HepG2 (cell line): ENCODE data around the gene PARD3. TPM values are rescaled to one million over a fixed set of nuclear protein-coding genes. Genes with fewer than 3 reads are reported as not detected.
A peak's percentile ranks its signal among the peaks of the same experiment; 100 is the strongest.

Experiments used
- ATAC-seq: fragments of 200-7000 bp; cut with Tn5 transposase; 3 replicates; pipeline ENCODE4 v1.9.1; 2020; ENCODE audit warnings: mild to moderate bottlenecking, moderate library complexity
- BruUV-seq: library from RNA; stranded (reverse); fragments of 400-500 nt; replicated peaks from 2 replicates; lab custom pipeline; 2021; lab: Mats Ljungman, UMichigan
- CTCF ChIA-PET: fragments of 300-600 bp; formaldehyde crosslinking; extraction: SDS; loops from one replicate; lab custom pipeline; 2021; ENCODE audit warnings: low total read pairs, inconsistent platforms, low intra/inter-chr PET ratio; lab: Yijun Ruan, JAX
- POLR2A ChIA-PET: fragments of 350-600 bp; sonication (Branson Sonifier 250); formaldehyde crosslinking; loops from one replicate; lab custom pipeline; 2020; ENCODE audit warnings: antibody characterized with exemption, inconsistent platforms; lab: Yijun Ruan, JAX
- DNase-seq: peaks from one replicate; pipeline ENCODE4 v3.0.0-alpha.2; 2015; ENCODE audit warnings: low spot score
- FAIRE-seq: peaks from 3 replicates; lab custom pipeline; 2011; peaks lifted over from hg19 to GRCh38; lab: Jason Lieb, UNC
- H2AFZ ChIP-seq: one replicate; pipeline ENCODE4 v1.6.1; 2011; ENCODE audit warnings: low read length, inconsistent platforms
- H3K27ac ChIP-seq: fragments of 300-600 bp; 3 replicates; pipeline ENCODE4 v1.8.0; 2011; ENCODE audit warnings: mixed run types, mild to moderate bottlenecking, mixed read lengths, low read length, inconsistent platforms; ENCODE audit not compliant: insufficient read depth; ENCODE audit errors: extremely low read length
- H3K27me3 ChIP-seq, 2 experiments: fragments of 200-600 bp in 1 of 2; 2 replicates in 1 of 2; 3 replicates in 1 of 2; pipeline versions ENCODE4 v1.6.0 to v1.8.0; 2011; ENCODE audit warnings: low read length in 2 of 2, mild to moderate bottlenecking in 2 of 2, moderate library complexity in 2 of 2, inconsistent platforms in 1 of 2; ENCODE audit not compliant: insufficient read depth in 2 of 2, control insufficient read depth in 1 of 2
- H3K36me3 ChIP-seq, 2 experiments: fragments of 200-600 bp in 1 of 2; replicated peaks in 1 of 2; 2 replicates in 1 of 2; 3 replicates in 1 of 2; pipeline versions ENCODE4 v1.5.1 to v1.8.0; 2011; ENCODE audit warnings: low read length in 2 of 2, inconsistent platforms in 1 of 2; ENCODE audit not compliant: insufficient read depth in 2 of 2, control insufficient read depth in 1 of 2
- H3K4me1 ChIP-seq: 2 replicates; pipeline ENCODE4 v1.5.1; 2012; ENCODE audit warnings: low read length, inconsistent platforms; ENCODE audit not compliant: insufficient read depth
- H3K4me2 ChIP-seq: 2 replicates; pipeline ENCODE4 v1.6.0; 2011; ENCODE audit warnings: low read depth, low read length, inconsistent platforms
- H3K4me3 ChIP-seq, 3 experiments: fragments of 200-600 bp in 1 of 3; sonication (generic), shearing (Covaris generic) in 1 of 3; replicated peaks in 1 of 3; 2 replicates each; pipeline ENCODE4 v1.5.1; 2011 to 2016; ENCODE audit warnings: low read length in 3 of 3, inconsistent platforms in 2 of 3, low read depth in 2 of 3, mild to moderate bottlenecking in 2 of 3, control low read depth in 1 of 3, mixed read lengths in 1 of 3; ENCODE audit not compliant: insufficient read depth in 1 of 3
- H3K79me2 ChIP-seq: one replicate; pipeline ENCODE4 v1.6.1; 2011; ENCODE audit warnings: low read length, inconsistent platforms; ENCODE audit not compliant: insufficient read depth
- H3K9ac ChIP-seq: 2 replicates; pipeline ENCODE4 v1.6.0; 2011; ENCODE audit warnings: mild to moderate bottlenecking, low read depth, low read length, inconsistent platforms; ENCODE audit not compliant: insufficient read depth
- H3K9me3 ChIP-seq: 2 replicates; pipeline ENCODE4 v1.5.1; 2012; ENCODE audit warnings: mild to moderate bottlenecking, low read length
- H4K20me1 ChIP-seq: 2 replicates; pipeline ENCODE4 v1.6.0; 2011; ENCODE audit warnings: inconsistent platforms, mild to moderate bottlenecking, low read length, moderate library complexity; ENCODE audit not compliant: insufficient read depth
- MAFF ChIP-seq: IDR thresholded peaks from 2 replicates; pipeline ENCODE4 v1.6.1; 2011; ENCODE audit warnings: low read depth, low read length, improper control_type of control experiment
- MAFK ChIP-seq, 2 experiments: IDR thresholded peaks in 1 of 2; conservative IDR thresholded peaks in 1 of 2; 2 replicates each; pipeline ENCODE4 v1.6.1; 2011; ENCODE audit warnings: improper control_type of control experiment in 2 of 2, low read length in 2 of 2
- PAXIP1 ChIP-seq: sonication (generic); formaldehyde crosslinking; conservative IDR thresholded peaks from 2 replicates; pipeline ENCODE4 v1.4.0; 2020; ENCODE audit warnings: mild to moderate bottlenecking, missing genetic modification reagents, moderate library complexity
- SAFB2 ChIP-seq: sonication (generic); formaldehyde crosslinking; IDR thresholded peaks from 2 replicates; pipeline ENCODE4 v1.5.1; 2020; ENCODE audit warnings: missing genetic modification reagents, low read depth, mild to moderate bottlenecking, borderline replicate concordance
- SATB2 ChIP-seq: sonication (generic); formaldehyde crosslinking; IDR thresholded peaks from 2 replicates; pipeline ENCODE4 v1.5.0; 2020; ENCODE audit warnings: missing genetic modification reagents
- WGBS: methylation state at CpG from one replicate; pipeline ENCODE4 v1.1.6; 2017; ENCODE audit warnings: low lambda C conversion rate; 5-methylcytosine and 5-hydroxymethylcytosine counted together
- in situ Hi-C: cut with HindIII; loops from 2 replicates; pipeline ENCODE4 v1.10.0; 2017; ENCODE audit warnings: low pct_unique_long_range_greater_than_20kb; ENCODE audit not compliant: extremely low pct_ligation_motif_present
- intact Hi-C: fragments of 100-400 bp; cut with micrococcal nuclease; formaldehyde crosslinking; loops from one replicate; pipeline ENCODE4 v1.10.0; 2022; ENCODE audit not compliant: unreplicated experiment
- polyA plus RNA-seq, 8 experiments: library from polyadenylated mRNA; depleted of rRNA in 3 of 8; stranded (reverse) in 7 of 8; unstranded in 1 of 8; fragments of >200 nt; fragmentation: Illumina TruSeq in 4 of 8; extraction: Trizol in 4 of 8; gene quantifications; 2 replicates each; pipeline versions ENCODE4 v1.2.1 to v1.2.3, GENCODE V29; 2011 to 2016; ENCODE audit warnings: low read depth in 4 of 8, missing spikeins in 1 of 8, mixed read lengths in 1 of 8; ENCODE audit not compliant: insufficient read depth in 1 of 8
- total RNA-seq, 5 experiments: library from RNA; depleted of rRNA; stranded (reverse); fragments of >200 nt; fragmentation: Illumina TruSeq; extraction: Trizol; gene quantifications; 2 replicates each; pipeline ENCODE4 v1.2.3, GENCODE V29; 2016; ENCODE audit warnings: low read depth in 1 of 5

Gene PARD3
- total and polyA plus RNA-seq, 2 of the 13 experiments (the other 11 are each of a cell fraction or from before 2014, with no cell fraction given): 40.9 to 60.0 TPM

- TF ChIP-seq PAXIP1 (CRISPR knock-in tag): 0 out of 2 replicates have a peak, but pooled peaks have one; percentile 25
Measured at GRCh38 chr10:34624323-34625153, 190.6 kb downstream of the PARD3 start (continued).

GRCh38 chr10:34622945-34623344 is 192.2 kb downstream of the PARD3 start:
- ChIA-PET POLR2A (no interaction called here), CTCF (no interaction called here)
- FAIRE-seq: no peak

More at GRCh38 chr10:34622945-34623344, 192.2 kb downstream of the PARD3 start:
- Histone ChIP-seq H3K79me2 (peaks cover 5% of the 10 kb centered on the region), H3K4me2 (no peak overlapping the region), H3K9me3 (no peaks in the 10 kb centered on the region), H3K9ac (no peak overlapping the region), H3K36me3 (no peaks in the 10 kb centered on the region), H3K4me1 (peaks cover 25% of the 10 kb centered on the region), H2AFZ (no peak overlapping the region), H4K20me1 (peaks cover 5% of the 10 kb centered on the region; the same call in 1 of the 2 replicates), H3K27ac (no peak overlapping the region), H3K4me3 (no peak overlapping the region), H3K27me3 (no peaks in the 10 kb centered on the region)
- no TSS peak for BruUV-seq
- in situ Hi-C loops (no loop called here), intact Hi-C loops (no loop called here)
- WGBS: 97% methylated on average over 4 of the region's 4 CpGs
- ATAC-seq (no peak), DNase-seq (no peak)
- TF ChIP-seq SAFB2 (CRISPR knock-in tag) (no peak), MAFF (peak; percentile 50; the same call in 1 of the 2 replicates), SATB2 (CRISPR knock-in tag) (no peak), MAFK (conservative IDR thresholded peaks at IDR 0.05 in 1 of 2, IDR thresholded peaks at IDR 0.05 in 1 of 2; ENCODE audit: low read length in 2 of 2) (peak; percentile 49 to 50; a peak in 2 of 4 replicates)
